ENCODE measurements around the gene KLF15. TPM values are rescaled to one million over a fixed set of nuclear protein-coding genes. Genes with fewer than 3 reads are reported as not detected.

The KLF15 gene
- total RNA-seq, 2 donors from 2014 or later = 43.4 to 55.1 TPM

- no peak overlapping the region for H3K27ac ChIP-seq
- DNase-seq (ENCODE audit: low spot score) = no peak
- H3K4me3 ChIP-seq = no peak overlapping the region
- no peaks in the 10 kb centered on the region for H3K4me1 ChIP-seq
- H3K36me3 ChIP-seq = no peaks in the 10 kb centered on the region
- TF ChIP-seq, protein P1, sequence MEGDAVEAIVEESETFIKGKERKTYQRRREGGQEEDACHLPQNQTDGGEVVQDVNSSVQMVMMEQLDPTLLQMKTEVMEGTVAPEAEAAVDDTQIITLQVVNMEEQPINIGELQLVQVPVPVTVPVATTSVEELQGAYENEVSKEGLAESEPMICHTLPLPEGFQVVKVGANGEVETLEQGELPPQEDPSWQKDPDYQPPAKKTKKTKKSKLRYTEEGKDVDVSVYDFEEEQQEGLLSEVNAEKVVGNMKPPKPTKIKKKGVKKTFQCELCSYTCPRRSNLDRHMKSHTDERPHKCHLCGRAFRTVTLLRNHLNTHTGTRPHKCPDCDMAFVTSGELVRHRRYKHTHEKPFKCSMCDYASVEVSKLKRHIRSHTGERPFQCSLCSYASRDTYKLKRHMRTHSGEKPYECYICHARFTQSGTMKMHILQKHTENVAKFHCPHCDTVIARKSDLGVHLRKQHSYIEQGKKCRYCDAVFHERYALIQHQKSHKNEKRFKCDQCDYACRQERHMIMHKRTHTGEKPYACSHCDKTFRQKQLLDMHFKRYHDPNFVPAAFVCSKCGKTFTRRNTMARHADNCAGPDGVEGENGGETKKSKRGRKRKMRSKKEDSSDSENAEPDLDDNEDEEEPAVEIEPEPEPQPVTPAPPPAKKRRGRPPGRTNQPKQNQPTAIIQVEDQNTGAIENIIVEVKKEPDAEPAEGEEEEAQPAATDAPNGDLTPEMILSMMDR (IDR thresholded peaks at IDR 0.05) = no peak
- no peaks in the 10 kb centered on the region for H3K9me3 ChIP-seq
- no peaks in the 10 kb centered on the region for H3K27me3 ChIP-seq
Measured at GRCh38 chr3:126316501-126316939, 40.7 kb downstream of the KLF15 start.

- Histone ChIP-seq H3K36me3 (no peaks in the 10 kb centered on the region), H3K27me3 (no peaks in the 10 kb centered on the region), H3K4me1 (no peaks in the 10 kb centered on the region), H3K27ac (no peak overlapping the region), H3K4me3 (no peak overlapping the region), H3K9me3 (no peaks in the 10 kb centered on the region)
- TF ChIP-seq, protein P1 (IDR thresholded peaks at IDR 0.05) = no peak
- no peak for DNase-seq (ENCODE audit: low spot score)
Measured at GRCh38 chr3:126316031-126316461, 41.2 kb downstream of the KLF15 start.

GRCh38 chr3:126314790-126315658, 42.2 kb downstream of the KLF15 start:
- Histone ChIP-seq H3K27ac (no peak overlapping the region), H3K36me3 (no peaks in the 10 kb centered on the region), H3K27me3 (no peaks in the 10 kb centered on the region), H3K4me1 (no peaks in the 10 kb centered on the region), H3K9me3 (no peaks in the 10 kb centered on the region), H3K4me3 (no peak overlapping the region)
- TF ChIP-seq, protein P1 (IDR thresholded peaks at IDR 0.05) = no peak
- peak; percentile 57 for DNase-seq (ENCODE audit: low spot score)

GRCh38 chr3:126314305-126314789, 42.9 kb downstream of the KLF15 start:
- no peak for DNase-seq (ENCODE audit: low spot score)
- H3K4me3 ChIP-seq = no peak overlapping the region
- TF ChIP-seq, protein P1 (IDR thresholded peaks at IDR 0.05) = no peak

GRCh38 chr3:126313580-126314304, 43.5 kb downstream of the KLF15 start:
- H3K27ac ChIP-seq = no peak overlapping the region
- TF ChIP-seq, protein P1 (IDR thresholded peaks at IDR 0.05) = no peak
- H3K27me3 ChIP-seq = no peaks in the 10 kb centered on the region

More at GRCh38 chr3:126314305-126314789, 42.9 kb downstream of the KLF15 start:
- Histone ChIP-seq H3K27ac (no peak overlapping the region), H3K27me3 (no peaks in the 10 kb centered on the region), H3K4me1 (no peaks in the 10 kb centered on the region), H3K9me3 (no peaks in the 10 kb centered on the region), H3K36me3 (no peaks in the 10 kb centered on the region)

More at GRCh38 chr3:126313580-126314304, 43.5 kb downstream of the KLF15 start:
- Histone ChIP-seq H3K4me1 (no peaks in the 10 kb centered on the region), H3K4me3 (no peak overlapping the region), H3K9me3 (no peaks in the 10 kb centered on the region), H3K36me3 (no peaks in the 10 kb centered on the region)
- no peak for DNase-seq (ENCODE audit: low spot score)

Data from right atrium auricular region (tissue), 2 donors.